Stimulated activated CD8-positive, alpha-beta memory T cell treated with anti-CD3 and anti-CD28 coated beads, Interleukin-4, amount 100 ng/mL, for 1 hour (primary cell): Measurements from ENCODE around the gene LINC01488.

Experiments
- DNase-seq, 2 donors: peaks; one replicate each; pipeline ENCODE4 v3.0.0-alpha.2; 2020; ENCODE audit warnings: low read depth in 2 of 2, low spot score in 1 of 2

LINC01488 gene

DNA sequence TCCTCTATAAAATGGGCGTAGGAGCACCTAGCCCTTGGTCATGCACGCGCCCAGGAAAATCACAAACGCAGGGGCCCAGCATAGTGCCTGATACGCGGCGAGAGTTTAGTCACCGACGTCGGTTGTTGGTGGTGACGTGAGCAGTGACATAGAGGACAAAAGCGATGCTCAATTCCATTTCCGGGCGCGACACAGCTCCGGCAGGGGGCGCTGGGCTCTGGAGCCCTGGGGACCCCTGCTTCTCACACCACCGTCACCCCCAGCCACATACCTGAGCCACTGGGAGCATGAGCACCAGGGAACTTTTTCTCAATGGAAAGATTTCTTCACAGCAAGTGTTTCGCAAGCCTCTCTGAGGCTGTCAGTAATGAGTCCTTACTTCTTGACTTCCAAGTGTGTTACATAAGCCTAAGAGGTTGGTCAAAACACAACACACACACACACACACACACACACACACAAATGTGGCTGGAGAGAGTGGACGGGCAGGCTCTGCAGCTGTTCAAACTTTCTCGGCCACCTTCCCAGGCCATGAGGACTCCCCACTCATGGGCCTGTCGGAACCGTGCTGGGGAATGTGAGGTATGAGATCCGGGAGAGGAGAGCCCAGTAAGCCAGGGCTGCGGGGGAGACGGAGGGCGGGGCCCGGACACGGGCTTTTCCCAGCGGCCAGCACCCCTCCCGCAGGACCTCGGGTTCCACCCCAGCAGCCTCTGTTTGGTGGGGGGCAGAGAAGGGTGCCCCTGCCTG is 36.9 kb upstream of the LINC01488 start:
- no peak for DNase-seq

DNA sequence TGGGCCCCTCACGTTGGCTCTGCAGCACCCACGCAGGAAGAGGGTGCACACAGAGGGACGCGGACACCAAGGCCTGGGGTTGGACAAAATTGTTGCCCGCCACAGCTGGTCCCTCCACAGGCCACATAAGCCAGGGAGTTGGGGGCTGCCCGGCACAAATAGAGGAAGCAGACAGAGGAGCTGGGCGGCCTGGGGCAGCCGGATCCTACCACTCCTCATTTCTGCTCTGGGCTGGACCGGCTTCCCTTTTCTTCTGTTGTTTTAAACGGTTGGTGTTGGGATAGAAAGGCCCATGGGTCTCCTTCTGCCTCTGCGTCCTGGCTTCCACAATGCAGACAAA is 36.4 kb upstream of the LINC01488 start:
- DNase-seq: no peak

- DNase-seq: no peak
These were observed 35.4 kb upstream of the LINC01488 start for GRCh38 chr11:69446108-69446507.

DNA sequence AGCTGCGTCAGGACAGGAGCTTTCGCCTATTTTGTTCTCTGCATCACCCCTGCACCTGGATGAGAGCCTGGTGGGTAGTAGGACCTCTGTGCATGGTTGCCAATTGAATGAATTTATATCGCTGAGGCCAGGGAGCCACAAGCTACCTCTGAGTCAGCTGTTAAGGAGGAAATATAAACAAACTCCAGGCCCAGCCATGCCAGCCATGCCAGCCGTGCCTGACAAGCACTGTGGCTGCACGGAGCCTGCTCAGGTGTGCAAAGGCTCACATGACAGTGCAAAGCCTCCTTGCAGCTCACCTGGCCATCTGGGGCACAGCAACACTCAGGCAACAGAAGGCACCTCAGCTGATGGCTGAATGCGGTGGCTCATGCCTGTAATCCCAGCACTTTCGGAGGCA is 33.7 kb upstream of the LINC01488 start:
- no peak for DNase-seq

- no peak for DNase-seq
These were observed 32.8 kb upstream of the LINC01488 start for GRCh38 chr11:69448471-69449284.

DNA sequence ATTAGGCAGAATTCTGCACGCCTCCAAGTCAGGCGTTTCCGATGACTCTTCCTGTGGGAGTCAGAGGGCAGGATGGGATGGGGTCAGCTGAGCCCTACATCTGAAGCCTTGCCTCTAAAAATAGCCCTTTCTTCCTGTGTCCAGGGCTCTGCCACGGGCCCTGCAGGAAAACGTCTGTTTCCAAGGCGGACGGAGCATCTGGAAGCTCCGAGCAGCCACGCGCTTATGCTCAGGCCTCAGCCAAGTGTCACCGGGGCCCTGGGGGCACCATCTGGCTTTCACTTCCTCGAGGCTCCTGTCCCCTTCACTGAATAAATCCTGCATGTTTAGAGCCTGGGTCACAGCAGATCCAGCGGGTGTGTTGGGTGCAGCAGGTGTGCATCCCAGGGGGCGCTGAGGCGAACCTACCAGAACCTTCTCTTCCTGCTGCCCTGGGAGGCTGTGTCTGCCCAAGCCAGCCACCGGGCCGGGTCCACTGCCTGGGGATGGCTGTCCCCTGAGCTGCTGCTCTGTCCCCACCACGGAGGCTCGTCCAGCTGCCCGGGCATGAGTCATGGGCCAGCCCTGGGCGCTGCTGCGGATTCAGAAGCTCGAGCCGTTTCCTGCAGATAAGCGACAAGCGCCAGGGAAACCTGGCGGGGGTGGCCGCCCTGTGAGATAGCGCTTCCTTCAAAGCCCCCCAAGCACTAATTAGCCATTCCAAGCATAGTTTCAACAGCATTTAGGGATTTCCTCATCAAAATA is 32.0 kb upstream of the LINC01488 start:
- no peak for DNase-seq

DNA sequence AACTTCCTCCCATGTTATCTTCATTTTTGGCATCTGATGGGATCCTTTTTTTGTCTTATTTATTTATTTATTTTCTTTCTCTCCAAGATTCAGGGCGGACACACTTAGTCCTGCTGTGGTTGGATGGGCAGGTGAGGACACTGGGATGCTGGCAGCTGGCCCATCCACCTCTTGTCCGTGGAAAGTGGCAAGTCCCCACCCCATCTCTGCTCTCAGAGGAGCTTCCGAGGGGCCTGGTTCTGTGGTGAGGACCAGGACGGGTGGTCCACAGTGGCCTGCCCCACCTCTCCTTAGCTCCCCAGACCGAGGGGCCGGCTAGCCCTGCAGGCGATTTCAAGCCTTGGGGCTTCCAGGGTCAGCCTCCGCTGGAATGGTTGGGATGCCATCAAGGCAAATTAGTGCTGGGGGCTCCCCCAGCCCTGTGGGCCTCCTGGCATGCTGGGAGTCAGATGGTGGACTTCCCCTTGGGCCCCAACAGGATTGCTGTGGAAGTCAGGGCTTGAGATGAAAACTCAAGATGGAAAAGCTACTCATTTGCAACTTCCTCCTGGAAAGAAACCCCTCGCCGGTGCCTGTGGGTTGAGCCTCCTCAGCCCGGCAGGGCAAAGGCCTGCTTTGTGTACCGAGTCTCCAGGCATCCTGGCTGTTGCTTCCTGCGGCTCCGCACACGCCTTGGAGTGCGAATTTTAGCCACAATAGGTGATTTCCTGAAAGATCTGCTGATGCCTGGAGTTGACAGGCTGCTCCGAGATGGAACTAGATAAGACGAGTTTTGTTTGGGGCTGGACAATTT is 31.2 kb upstream of the LINC01488 start:
- no peak for DNase-seq

DNA sequence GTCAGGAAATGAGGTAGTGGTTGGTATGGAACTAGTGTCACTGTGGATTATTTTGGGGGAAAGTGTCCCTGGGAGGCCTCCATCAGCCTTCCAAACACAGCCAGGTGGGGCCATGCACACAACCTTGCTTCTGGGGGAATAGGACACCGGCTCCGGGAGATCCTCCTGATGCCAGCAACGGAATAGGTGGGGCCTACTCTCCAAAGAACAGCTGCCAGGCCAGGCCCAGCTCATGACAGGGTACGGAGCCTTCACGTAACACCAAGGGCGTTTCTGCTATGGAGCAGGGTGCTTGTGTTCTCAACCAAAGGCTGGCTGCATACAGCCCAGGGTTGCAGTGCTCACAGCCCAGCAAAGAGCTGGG is 30.6 kb upstream of the LINC01488 start:
- DNase-seq: no peak

- no peak for DNase-seq
These were observed 30.2 kb upstream of the LINC01488 start for GRCh38 chr11:69451289-69451688.

DNA sequence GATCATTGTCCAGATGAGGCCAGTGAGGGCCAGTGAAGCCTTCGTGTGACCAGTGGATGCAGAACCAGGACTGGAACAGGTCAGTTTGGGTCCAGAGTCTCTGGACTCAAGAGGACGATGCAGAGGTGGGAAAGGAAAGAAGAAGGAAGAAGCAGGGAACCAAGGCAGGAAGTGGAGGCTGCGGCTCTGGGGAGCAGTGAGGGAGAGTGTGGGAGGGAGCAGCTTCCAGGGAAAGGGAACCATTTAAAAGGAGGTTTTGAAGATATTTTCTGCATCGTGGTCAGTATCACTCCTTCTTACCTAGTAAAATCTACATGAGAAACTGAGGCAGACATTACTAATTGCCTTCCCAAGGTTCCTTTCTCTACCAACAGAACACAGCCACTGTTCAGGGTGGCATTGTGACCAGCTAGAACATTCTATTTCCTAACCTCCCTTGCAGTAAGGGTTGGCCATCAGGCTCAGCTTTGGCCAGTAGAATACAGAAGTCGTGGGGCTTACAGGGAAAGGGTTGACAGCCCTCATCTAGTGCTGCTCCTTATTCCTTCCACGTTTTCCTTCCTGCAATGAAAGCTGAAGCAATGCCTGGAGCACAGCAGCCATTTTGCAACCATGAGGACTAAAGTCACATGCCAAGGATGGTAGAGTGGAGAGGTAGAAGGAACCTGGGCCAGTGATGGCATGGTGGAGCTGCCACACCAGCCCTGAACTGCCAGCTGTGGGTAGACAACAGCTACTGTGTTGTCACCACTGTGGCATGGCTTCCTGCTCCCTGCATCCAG is 29.1 kb upstream of the LINC01488 start:
- no peak for DNase-seq

DNA sequence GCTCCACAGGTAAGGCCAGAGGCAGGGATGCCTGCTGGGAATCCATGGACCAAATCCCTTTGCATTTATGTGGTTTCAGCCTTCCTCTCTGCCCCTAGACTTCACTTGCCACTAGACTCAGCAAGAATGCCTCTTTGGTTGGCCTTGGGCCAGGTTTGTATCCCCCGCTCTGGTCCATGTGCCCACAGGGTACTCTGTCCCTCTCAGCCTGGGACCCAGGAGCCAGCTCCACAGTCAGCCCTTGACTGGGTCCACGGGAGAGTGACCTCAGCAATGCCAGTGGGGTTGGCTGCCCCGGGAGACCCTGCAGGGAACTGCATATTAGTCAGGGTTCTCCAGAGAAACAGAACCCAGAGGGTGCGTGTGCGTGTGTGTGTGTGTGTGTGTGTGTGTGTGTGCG is 28.3 kb upstream of the LINC01488 start:
- DNase-seq: no peak

DNA sequence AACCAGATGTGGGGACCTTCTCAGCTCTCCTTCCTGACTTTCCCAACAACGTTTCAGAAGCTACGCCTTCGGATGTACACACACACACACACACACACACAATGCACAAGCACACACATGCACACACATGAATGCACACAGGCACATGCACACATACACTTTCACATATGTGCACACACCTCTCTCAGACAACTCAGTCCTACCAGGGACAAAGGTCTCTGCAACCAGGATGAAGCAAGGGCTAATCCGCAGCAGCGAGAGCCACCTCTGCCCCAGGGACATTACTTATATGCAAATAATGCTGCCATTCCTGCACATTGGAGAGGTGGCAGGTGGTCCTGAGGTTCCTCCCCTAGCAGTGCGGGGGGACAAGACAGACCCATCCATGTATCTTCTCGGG is 27.4 kb upstream of the LINC01488 start:
- DNase-seq: no peak

DNA sequence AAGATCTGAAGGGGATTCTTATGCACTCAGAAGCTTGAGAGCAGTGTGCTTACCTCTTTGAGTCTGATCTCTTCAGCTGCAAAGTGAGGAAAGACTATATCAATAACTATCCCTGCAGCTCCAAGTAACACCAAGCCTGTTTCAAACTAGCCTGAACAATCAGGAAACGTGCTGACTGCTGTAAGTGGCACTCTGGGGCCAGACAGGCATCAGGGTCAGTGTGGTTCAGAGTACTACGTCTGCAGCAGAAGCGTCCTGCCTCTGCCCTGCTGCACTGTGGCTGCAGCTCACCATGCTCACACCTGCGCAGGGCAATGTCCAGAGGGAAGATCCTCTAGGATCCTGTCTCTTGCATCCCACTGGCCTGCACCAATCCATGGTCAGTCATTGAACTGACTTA is 25.5 kb upstream of the LINC01488 start:
- DNase-seq: no peak

- no peak for DNase-seq
These were observed 24.8 kb upstream of the LINC01488 start for GRCh38 chr11:69456712-69457111.

GRCh38 chr11:69459848-69460539 is 21.5 kb upstream of the LINC01488 start:
- no peak for DNase-seq

GRCh38 chr11:69460540-69461257 is 20.8 kb upstream of the LINC01488 start:
- no peak for DNase-seq

DNA sequence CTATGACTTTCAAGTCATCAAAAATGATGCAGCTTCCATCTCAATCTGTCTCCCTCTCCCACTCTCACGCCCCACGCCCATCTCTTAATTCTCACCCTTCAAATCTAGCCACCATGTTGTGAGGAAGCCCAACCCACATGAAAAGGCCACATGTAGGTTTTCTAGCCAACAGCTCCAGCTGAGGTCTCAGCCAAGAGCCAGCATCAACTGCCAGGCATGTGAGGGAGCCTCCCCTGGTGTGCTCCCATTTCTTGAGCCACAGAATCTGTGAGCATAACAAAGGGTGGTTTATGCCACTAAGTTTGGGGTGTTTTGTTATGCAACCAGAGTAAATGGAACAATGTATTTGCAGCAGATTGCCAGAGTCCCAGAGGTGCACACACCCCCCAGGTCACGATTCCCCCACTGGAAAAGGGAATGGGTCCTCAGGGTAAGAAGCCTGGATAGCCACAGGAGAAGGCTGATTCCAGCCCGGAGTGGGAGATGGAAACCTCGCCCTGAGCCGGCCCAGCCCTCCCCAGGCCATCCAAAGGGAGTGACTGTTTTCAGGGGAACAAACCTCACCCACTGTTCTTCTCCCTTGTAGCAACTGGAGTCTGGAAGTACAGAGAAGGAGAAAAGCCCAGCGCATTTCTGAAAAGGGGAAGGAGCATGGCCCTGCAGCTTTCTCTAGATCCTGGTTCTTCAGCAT is 20.0 kb upstream of the LINC01488 start:
- no peak for DNase-seq

DNA sequence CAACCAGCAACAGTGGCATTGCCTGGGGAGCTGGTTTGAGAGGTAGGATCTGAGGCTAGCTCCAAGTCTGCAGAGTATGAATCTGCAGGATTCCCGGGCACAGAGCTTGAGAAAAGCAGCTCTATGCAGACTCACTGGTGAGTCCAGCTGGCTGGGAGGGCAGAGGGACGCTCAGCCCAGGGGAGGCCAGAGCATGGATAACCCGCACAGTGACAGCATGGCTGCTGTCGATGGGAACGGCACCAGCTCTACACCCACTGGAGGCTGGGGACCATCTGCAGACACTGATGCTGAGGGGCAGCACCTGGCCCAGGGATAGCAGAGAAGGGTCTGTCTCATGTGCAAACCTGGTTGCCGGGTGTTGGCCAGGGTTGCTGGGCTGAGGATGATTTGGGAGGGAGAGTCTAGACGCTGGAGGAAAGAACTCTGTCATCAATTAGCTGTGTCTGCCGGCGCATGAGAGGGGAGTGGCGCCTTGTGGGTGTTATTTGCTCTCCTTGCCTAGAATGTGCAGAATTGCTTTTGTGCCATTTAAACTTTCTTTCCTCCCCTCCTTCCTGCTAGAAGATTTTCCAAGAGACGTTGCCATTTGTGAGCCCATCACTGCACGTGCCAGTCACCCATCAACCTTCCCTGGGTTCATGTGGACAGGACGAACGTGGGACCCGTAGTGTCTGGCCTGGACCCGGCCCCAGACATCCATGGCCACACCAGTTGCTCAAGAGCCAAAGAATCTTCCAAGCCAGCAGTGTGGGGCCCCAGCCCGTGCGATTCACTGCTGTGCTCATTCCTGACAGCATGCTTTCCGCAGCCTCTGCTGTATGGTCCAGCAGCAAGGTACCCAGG is 19.1 kb upstream of the LINC01488 start:
- DNase-seq: no peak
